ENCODE measurements around the gene CPNE2. TPM values are rescaled to one million over a fixed set of nuclear protein-coding genes. Genes with fewer than 3 reads are reported as not detected.

The CPNE2 gene
- total RNA-seq, 1 experiment from 2014 or later, result 14.5 TPM

- BruUV-seq (replicated peaks), result no TSS peak
- Histone ChIP-seq H3K79me2 (ENCODE audit: low read length) (no peaks in the 10 kb centered on the region), H2AFZ (ENCODE audit: low read length) (no peak overlapping the region), H3K27me3 (ENCODE audit: low read length) (no peaks in the 10 kb centered on the region), H3K4me2 (ENCODE audit: low read length) (no peak overlapping the region), H3K27ac (ENCODE audit: low read length) (no peak overlapping the region), H3K4me1 (ENCODE audit: insufficient read depth, low read length) (no peaks in the 10 kb centered on the region), H3K9me2 (replicated peaks; ENCODE audit: low read length) (no peaks in the 10 kb centered on the region), H3K4me3 (ENCODE audit: low read length) (no peak overlapping the region), H4K20me1 (ENCODE audit: low read length) (no peaks in the 10 kb centered on the region), H3K9me3 (ENCODE audit: low read length) (no peaks in the 10 kb centered on the region), H3K9ac (ENCODE audit: low read length) (no peak overlapping the region), H3F3A (ENCODE audit: low read length, unreplicated experiment) (no peaks in the 10 kb centered on the region), H3K36me3 (ENCODE audit: low read depth, low read length) (no peaks in the 10 kb centered on the region)
- ATAC-seq, result no peak; the same call in 1 of the 2 replicates
- POLR2A ChIA-PET (ENCODE audit: unreplicated experiment), result interaction anchor here (0.6 kb wide), 2 partner anchors 275 to 1661 kb away, joined by 4 read pairs; no protein-coding TSS in a partner anchor
- CTCF ChIA-PET, result no interaction called here
- TF ChIP-seq EZH2 (IDR thresholded peaks at IDR 0.05; ENCODE audit: low read length, unreplicated experiment), result no peak
- no peak for TF ChIP-seq EZH2phosphoT487 (IDR thresholded peaks at IDR 0.05; ENCODE audit: borderline replicate concordance, low read length)
- TF ChIP-seq CTCF (conservative IDR thresholded peaks at IDR 0.05; ENCODE audit: low read depth, low read length), result no peak
- no peak for DNase-seq
- intact Hi-C loops (cut with micrococcal nuclease), result no loop called here
Measured at GRCh38 chr16:57147381-57148221, 55.2 kb downstream of the CPNE2 start.

GRCh38 chr16:57148481-57148880 is 56.1 kb downstream of the CPNE2 start:
- Histone ChIP-seq H2AFZ (ENCODE audit: low read length) (no peak overlapping the region), H3K4me3 (ENCODE audit: low read length) (no peak overlapping the region), H3K36me3 (ENCODE audit: low read depth, low read length) (no peaks in the 10 kb centered on the region), H3K4me2 (ENCODE audit: low read length) (no peak overlapping the region), H3K27ac (ENCODE audit: low read length) (no peak overlapping the region), H3K9ac (ENCODE audit: low read length) (no peak overlapping the region), H3F3A (ENCODE audit: low read length, unreplicated experiment) (no peaks in the 10 kb centered on the region), H3K9me3 (ENCODE audit: low read length) (no peaks in the 10 kb centered on the region), H4K20me1 (ENCODE audit: low read length) (no peaks in the 10 kb centered on the region), H3K27me3 (ENCODE audit: low read length) (no peaks in the 10 kb centered on the region), H3K9me2 (replicated peaks; ENCODE audit: low read length) (no peaks in the 10 kb centered on the region), H3K79me2 (ENCODE audit: low read length) (no peaks in the 10 kb centered on the region), H3K4me1 (ENCODE audit: insufficient read depth, low read length) (no peaks in the 10 kb centered on the region)
- ATAC-seq (no peak), DNase-seq (no peak)
- intact Hi-C loops (cut with micrococcal nuclease), result no loop called here
- TF ChIP-seq EZH2 (IDR thresholded peaks at IDR 0.05; ENCODE audit: low read length, unreplicated experiment) (no peak), EZH2phosphoT487 (IDR thresholded peaks at IDR 0.05; ENCODE audit: borderline replicate concordance, low read length) (no peak), CTCF (conservative IDR thresholded peaks at IDR 0.05; ENCODE audit: low read depth, low read length) (no peak)
- CTCF ChIA-PET, result no interaction called here
- POLR2A ChIA-PET (ENCODE audit: unreplicated experiment), result interaction anchor here (0.6 kb wide), 1 partner anchor 1660 kb away, joined by 4 read pairs; no protein-coding TSS in a partner anchor
- no TSS peak for BruUV-seq (replicated peaks)

- ChIA-PET CTCF (no interaction called here), POLR2A (ENCODE audit: unreplicated experiment) (no interaction called here)
- Histone ChIP-seq H3F3A (ENCODE audit: low read length, unreplicated experiment) (no peaks in the 10 kb centered on the region), H3K4me3 (ENCODE audit: low read length) (no peak overlapping the region), H3K27ac (ENCODE audit: low read length) (no peak overlapping the region), H3K9me2 (replicated peaks; ENCODE audit: low read length) (no peaks in the 10 kb centered on the region), H4K20me1 (ENCODE audit: low read length) (no peaks in the 10 kb centered on the region), H3K9ac (ENCODE audit: low read length) (no peak overlapping the region), H3K79me2 (ENCODE audit: low read length) (no peaks in the 10 kb centered on the region), H3K27me3 (ENCODE audit: low read length) (no peaks in the 10 kb centered on the region), H3K9me3 (ENCODE audit: low read length) (no peaks in the 10 kb centered on the region), H2AFZ (ENCODE audit: low read length) (no peak overlapping the region), H3K4me2 (ENCODE audit: low read length) (no peak overlapping the region), H3K36me3 (ENCODE audit: low read depth, low read length) (no peaks in the 10 kb centered on the region), H3K4me1 (ENCODE audit: insufficient read depth, low read length) (no peaks in the 10 kb centered on the region)
- DNase-seq, result no peak
- no peak for TF ChIP-seq EZH2 (IDR thresholded peaks at IDR 0.05; ENCODE audit: low read length, unreplicated experiment)
- TF ChIP-seq EZH2phosphoT487 (IDR thresholded peaks at IDR 0.05; ENCODE audit: borderline replicate concordance, low read length), result no peak
- TF ChIP-seq CTCF (conservative IDR thresholded peaks at IDR 0.05; ENCODE audit: low read depth, low read length), result no peak
- BruUV-seq (replicated peaks), result no TSS peak
- ATAC-seq, result no peak
- intact Hi-C loops (cut with micrococcal nuclease), result no loop called here
Measured at GRCh38 chr16:57149391-57149790, 57.0 kb downstream of the CPNE2 start.
